Testis (tissue), 2 donors: ENCODE results near the gene KIF17.

Experiments used
- POLR2A ChIP-seq: fragments of 450-650 bp; IDR thresholded peaks from one replicate; pipeline ENCODE4 v1.6.1; 2017; ENCODE audit warnings: antibody characterized with exemption, mild to moderate bottlenecking, moderate library complexity
- TF ChIP-seq, protein P1 (sequence below), 3 experiments: fragments of 450-650 bp in 2 of 3; fragments of 200-600 bp in 1 of 3; sonication (generic) in 1 of 3; IDR thresholded peaks; one replicate each; pipeline ENCODE4 v1.5.1; 2016 to 2019; ENCODE audit warnings: antibody characterized with exemption in 3 of 3, mild to moderate bottlenecking in 2 of 3, moderate library complexity in 1 of 3

GRCh38 chr1:20662110-20662475, 55.7 kb downstream of the KIF17 start:
- TF ChIP-seq, protein P1, sequence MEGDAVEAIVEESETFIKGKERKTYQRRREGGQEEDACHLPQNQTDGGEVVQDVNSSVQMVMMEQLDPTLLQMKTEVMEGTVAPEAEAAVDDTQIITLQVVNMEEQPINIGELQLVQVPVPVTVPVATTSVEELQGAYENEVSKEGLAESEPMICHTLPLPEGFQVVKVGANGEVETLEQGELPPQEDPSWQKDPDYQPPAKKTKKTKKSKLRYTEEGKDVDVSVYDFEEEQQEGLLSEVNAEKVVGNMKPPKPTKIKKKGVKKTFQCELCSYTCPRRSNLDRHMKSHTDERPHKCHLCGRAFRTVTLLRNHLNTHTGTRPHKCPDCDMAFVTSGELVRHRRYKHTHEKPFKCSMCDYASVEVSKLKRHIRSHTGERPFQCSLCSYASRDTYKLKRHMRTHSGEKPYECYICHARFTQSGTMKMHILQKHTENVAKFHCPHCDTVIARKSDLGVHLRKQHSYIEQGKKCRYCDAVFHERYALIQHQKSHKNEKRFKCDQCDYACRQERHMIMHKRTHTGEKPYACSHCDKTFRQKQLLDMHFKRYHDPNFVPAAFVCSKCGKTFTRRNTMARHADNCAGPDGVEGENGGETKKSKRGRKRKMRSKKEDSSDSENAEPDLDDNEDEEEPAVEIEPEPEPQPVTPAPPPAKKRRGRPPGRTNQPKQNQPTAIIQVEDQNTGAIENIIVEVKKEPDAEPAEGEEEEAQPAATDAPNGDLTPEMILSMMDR (IDR thresholded peaks at IDR 0.05), result no peak
- no peak for TF ChIP-seq POLR2A
